HEK293T (cell line): Measurements from ENCODE around the gene DGKH.

Experiments
- CTCF ChIA-PET: fragments of 350-600 bp; formaldehyde crosslinking; extraction: SDS; loops from one replicate; lab custom pipeline; 2021; ENCODE audit warnings: antibody characterized with exemption, inconsistent platforms; lab: Yijun Ruan, JAX
- POLR2A ChIA-PET: fragments of 350-600 bp; formaldehyde crosslinking; extraction: SDS; loops from one replicate; lab custom pipeline; 2020; ENCODE audit warnings: antibody characterized with exemption, inconsistent platforms; lab: Yijun Ruan, JAX
- DNase-seq: peaks from one replicate; pipeline ENCODE4 v3.0.0; 2012; ENCODE audit warnings: mixed read lengths; ENCODE audit errors: extremely low spot score
- ARNT ChIP-seq: fragments of 450-650 bp; IDR thresholded peaks from 2 replicates; pipeline ENCODE4 v1.6.1; 2017; ENCODE audit warnings: mild to moderate bottlenecking
- BHLHE40 ChIP-seq: fragments of 450-650 bp; IDR thresholded peaks from 2 replicates; pipeline ENCODE4 v1.6.1; 2016; ENCODE audit warnings: mild to moderate bottlenecking, moderate library complexity, borderline replicate concordance
- CTBP1 ChIP-seq: fragments of 450-650 bp; IDR thresholded peaks from 2 replicates; pipeline ENCODE4 v1.6.1; 2016; ENCODE audit warnings: borderline replicate concordance
- ELF4 ChIP-seq: fragments of 450-650 bp; IDR thresholded peaks from 2 replicates; pipeline ENCODE4 v1.6.1; 2017; ENCODE audit warnings: antibody characterized with exemption
- FOXA1 ChIP-seq: fragments of 450-650 bp; IDR thresholded peaks from 2 replicates; pipeline ENCODE4 v1.6.1; 2016; ENCODE audit warnings: mild to moderate bottlenecking
- FOXK2 ChIP-seq: fragments of 450-650 bp; IDR thresholded peaks from 2 replicates; pipeline ENCODE4 v1.6.1; 2016; ENCODE audit warnings: mild to moderate bottlenecking
- FOXM1 ChIP-seq: fragments of 450-650 bp; IDR thresholded peaks from 2 replicates; pipeline ENCODE4 v1.6.1; 2017; ENCODE audit warnings: mild to moderate bottlenecking, borderline replicate concordance
- HDGF ChIP-seq: fragments of 450-650 bp; IDR thresholded peaks from 2 replicates; pipeline ENCODE4 v1.6.1; 2017; ENCODE audit warnings: antibody characterized with exemption, borderline replicate concordance
- L3MBTL2 ChIP-seq: fragments of 450-650 bp; conservative IDR thresholded peaks from 2 replicates; pipeline ENCODE4 v1.6.1; 2016; ENCODE audit warnings: mild to moderate bottlenecking
- LEF1 ChIP-seq: fragments of 450-650 bp; IDR thresholded peaks from 2 replicates; pipeline ENCODE4 v1.6.1; 2017; ENCODE audit warnings: mild to moderate bottlenecking, borderline replicate concordance
- NFRKB ChIP-seq: fragments of 450-650 bp; IDR thresholded peaks from 2 replicates; pipeline ENCODE4 v1.6.1; 2016; ENCODE audit warnings: mild to moderate bottlenecking, moderate library complexity
- PKNOX1 ChIP-seq: fragments of 450-650 bp; IDR thresholded peaks from 2 replicates; pipeline ENCODE4 v1.6.1; 2016
- SP1 ChIP-seq: fragments of 450-650 bp; IDR thresholded peaks from 2 replicates; pipeline ENCODE4 v1.6.1; 2017
- SUZ12 ChIP-seq: fragments of 450-650 bp; IDR thresholded peaks from 2 replicates; pipeline ENCODE4 v1.6.1; 2016; ENCODE audit warnings: mild to moderate bottlenecking
- TARDBP ChIP-seq: fragments of 450-650 bp; IDR thresholded peaks from 2 replicates; pipeline ENCODE4 v1.6.1; 2016
- ZNF384 ChIP-seq: fragments of 450-650 bp; IDR thresholded peaks from 2 replicates; pipeline ENCODE4 v1.6.1; 2016

Gene DGKH

GRCh38 chr13:42071672-42072419, 23.4 kb downstream of the DGKH start:
- DNase-seq: no peak
- TF ChIP-seq ARNT (no peak), ELF4 (no peak)
- ChIA-PET CTCF (interaction anchor here (1.9 kb wide), 1 partner anchor 10 kb away, joined by 8 read pairs; no protein-coding TSS in a partner anchor), POLR2A (no interaction called here)

GRCh38 chr13:42073683-42074082, 25.2 kb downstream of the DGKH start:
- DNase-seq: no peak
- CTCF ChIA-PET: interaction anchor here (0.5 kb wide), 1 partner anchor 428 kb away, joined by 4 read pairs; no protein-coding TSS in a partner anchor
- POLR2A ChIA-PET: no interaction called here
- no peak for TF ChIP-seq SUZ12
- TF ChIP-seq SP1: no peak
- no peak for TF ChIP-seq HDGF
- TF ChIP-seq ELF4: no peak
- TF ChIP-seq NFRKB: no peak
- no peak for TF ChIP-seq PKNOX1
- no peak for TF ChIP-seq ARNT
- no peak for TF ChIP-seq BHLHE40
- TF ChIP-seq L3MBTL2: no peak
- no peak for TF ChIP-seq TARDBP
- TF ChIP-seq CTBP1: no peak
- TF ChIP-seq ZNF384: no peak

GRCh38 chr13:42075517-42075916, 27.1 kb downstream of the DGKH start:
- DNase-seq: no peak
- TF ChIP-seq SP1 (no peak), NFRKB (no peak), ARNT (no peak), PKNOX1 (no peak), SUZ12 (no peak), CTBP1 (no peak), TARDBP (no peak), L3MBTL2 (no peak), ZNF384 (no peak), BHLHE40 (no peak), FOXM1 (no peak), ELF4 (no peak), FOXK2 (no peak), LEF1 (no peak)
- POLR2A ChIA-PET: no interaction called here
- CTCF ChIA-PET: no interaction called here

- ChIA-PET POLR2A (no interaction called here), CTCF (no interaction called here)
- TF ChIP-seq L3MBTL2 (no peak), ARNT (peak; percentile 94), PKNOX1 (peak; percentile 59)
- peak; percentile 9 for DNase-seq
Observed at GRCh38 chr13:42076309-42076713, 27.9 kb downstream of the DGKH start.

GRCh38 chr13:42078128-42078808, 29.8 kb downstream of the DGKH start:
- ChIA-PET POLR2A (no interaction called here), CTCF (no interaction called here)
- DNase-seq: no peak
- TF ChIP-seq SUZ12 (no peak), TARDBP (no peak), FOXK2 (no peak), FOXM1 (no peak), CTBP1 (no peak), L3MBTL2 (no peak), ELF4 (no peak), BHLHE40 (no peak), PKNOX1 (no peak), ARNT (no peak), LEF1 (no peak), HDGF (no peak), SP1 (no peak), FOXA1 (no peak), NFRKB (no peak)
